Measurements from ENCODE around the gene POLR2J. TPM values are rescaled to one million over a fixed set of nuclear protein-coding genes. Genes with fewer than 3 reads are reported as not detected.
"Not testable (repeated sequence)": the region's sequence is repeated elsewhere in the genome, so short reads cannot be mapped to it uniquely, and the experiment has no call there.

Gene POLR2J
- 10 to 100 TPM; 43.9 to 47.1 TPM for total RNA-seq

DNA sequence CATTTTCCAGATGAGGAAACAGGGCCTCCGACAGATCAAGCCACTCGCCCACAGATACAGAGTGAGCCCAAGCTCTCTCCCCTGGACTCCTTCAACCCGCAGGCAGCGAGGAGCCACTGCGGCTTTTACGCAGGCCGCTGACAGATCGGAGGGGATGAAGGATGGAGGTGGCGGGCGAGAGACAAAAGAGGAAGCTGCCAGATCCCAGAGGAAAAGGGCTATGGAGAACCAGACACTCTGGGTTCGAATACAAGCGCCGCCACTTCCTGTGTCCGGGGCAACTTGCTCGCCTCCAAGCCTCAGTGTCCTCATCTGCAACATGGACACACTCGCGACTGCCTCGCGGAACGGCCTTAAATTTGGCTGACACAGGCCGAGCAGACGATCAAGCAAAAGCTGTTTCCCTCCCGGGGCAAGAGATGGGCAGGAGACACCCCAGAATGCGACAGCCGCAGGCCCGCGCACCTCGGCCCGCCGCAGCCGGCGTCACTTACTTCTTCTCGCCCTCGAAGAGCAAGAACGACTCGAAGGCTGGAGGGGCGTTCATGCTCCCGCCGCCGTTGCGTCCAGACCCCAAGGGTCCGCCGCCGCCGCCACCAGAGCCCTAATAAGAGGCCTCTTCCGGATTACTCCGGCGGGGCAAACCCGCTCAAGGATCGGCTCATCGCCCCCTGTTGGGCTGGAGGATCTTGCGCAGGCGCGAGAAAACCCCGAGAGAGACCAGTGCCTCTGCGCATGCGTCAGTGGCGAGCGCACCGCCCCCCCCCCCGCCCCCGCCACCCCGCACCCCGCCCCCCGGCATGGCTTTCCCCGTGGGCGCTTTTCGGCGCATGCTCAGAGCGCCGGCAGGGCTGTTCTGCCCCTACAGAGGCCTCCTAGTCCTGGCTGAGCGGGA, at the start of gene POLR2J:
TSS of gene POLR2J (minus strand) at position 609 of the 895 bp plus-strand sequence. CDS start at position 547, 62 bp downstream.
- H3K36me3 Mint-ChIP-seq (ENCODE audit: low read depth); CTCF ChIA-PET; H3K27me3 Mint-ChIP-seq (ENCODE audit: low read depth); H3K9me3 Mint-ChIP-seq; H3K4me1 Mint-ChIP-seq (ENCODE audit: low read depth); intact Hi-C loops (cut with micrococcal nuclease): not testable (repeated sequence)
- peak; percentile 97 for DNase-seq
- peak within 1 kb of the TSS; percentile 87 for H3K27ac Mint-ChIP-seq
- peak within 1 kb of the TSS; percentile 87 for H3K4me3 Mint-ChIP-seq

DNA sequence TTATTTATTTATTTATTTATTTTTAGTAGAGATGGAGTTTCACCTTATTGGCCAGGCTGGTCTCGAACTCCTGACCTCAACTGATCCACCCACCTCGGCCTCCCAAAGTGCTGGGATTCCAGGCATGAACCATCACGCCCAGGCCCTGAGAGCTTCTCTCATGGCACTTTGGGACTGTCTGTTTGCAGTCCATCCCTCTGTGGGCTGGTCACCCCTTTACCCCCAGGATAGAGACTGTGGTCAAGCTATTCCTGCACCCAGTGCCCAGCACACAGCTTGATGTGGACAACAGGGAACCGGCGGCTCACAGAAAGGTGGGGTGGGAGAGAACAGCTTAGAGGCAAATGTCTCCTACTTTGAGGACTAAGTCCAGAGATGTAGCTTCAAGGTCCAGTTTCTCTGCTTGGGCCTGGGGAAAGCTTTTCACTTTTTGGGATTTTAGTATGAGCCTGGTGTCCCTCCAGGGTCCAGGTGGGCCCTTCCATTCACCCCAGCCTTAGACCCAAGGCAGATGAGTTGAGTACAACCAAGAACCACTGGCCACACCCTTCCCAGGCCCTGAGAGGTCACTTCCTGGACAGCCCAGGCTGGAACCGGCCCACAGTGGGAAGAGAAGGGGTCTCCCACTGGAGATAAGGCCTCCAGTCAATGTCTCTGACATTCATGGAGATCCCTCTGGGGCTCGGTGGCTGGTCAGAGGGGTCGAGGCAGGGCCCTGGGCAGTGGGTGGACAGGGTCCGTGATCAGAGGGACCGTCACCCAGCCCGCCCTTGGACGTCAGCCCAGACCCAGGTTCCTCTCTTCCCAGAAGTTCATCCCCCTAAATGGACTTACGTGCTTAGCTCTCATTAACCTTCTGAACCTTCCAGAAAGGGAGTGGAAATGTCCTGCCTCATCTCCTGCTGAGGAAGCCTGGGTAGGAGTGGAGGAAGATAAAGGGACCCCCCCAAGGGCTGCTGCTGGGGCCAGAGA, 49.4 kb upstream of the POLR2J start:
- H3K9me3 Mint-ChIP-seq; DNase-seq; H3K36me3 Mint-ChIP-seq (ENCODE audit: low read depth); CTCF ChIA-PET; H3K4me1 Mint-ChIP-seq (ENCODE audit: low read depth); intact Hi-C loops (cut with micrococcal nuclease); H3K27ac Mint-ChIP-seq; H3K27me3 Mint-ChIP-seq (ENCODE audit: low read depth); H3K4me3 Mint-ChIP-seq: not testable (repeated sequence)

DNA sequence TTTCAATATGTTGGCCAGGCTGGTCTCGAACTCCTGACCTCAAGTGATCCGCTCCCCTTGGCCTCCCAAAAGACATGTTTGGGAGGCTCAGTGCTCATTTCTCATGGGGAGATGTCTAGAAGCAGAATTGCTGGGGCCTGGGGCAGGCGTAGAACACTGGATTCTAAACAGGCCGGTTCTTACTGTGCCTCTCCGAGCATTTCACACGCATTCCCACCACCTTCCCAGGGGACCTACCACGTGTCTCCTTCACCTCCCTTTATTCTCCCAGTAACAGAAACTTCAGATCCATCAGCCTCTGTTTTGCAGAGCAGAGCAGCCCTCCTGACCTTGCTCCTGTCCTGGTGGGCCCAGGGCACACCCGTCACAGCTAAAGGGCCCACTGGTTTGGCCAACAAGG, 48.5 kb upstream of the POLR2J start:
- intact Hi-C loops (cut with micrococcal nuclease); H3K27me3 Mint-ChIP-seq (ENCODE audit: low read depth); H3K4me1 Mint-ChIP-seq (ENCODE audit: low read depth); CTCF ChIA-PET; DNase-seq; H3K27ac Mint-ChIP-seq; H3K9me3 Mint-ChIP-seq; H3K36me3 Mint-ChIP-seq (ENCODE audit: low read depth); H3K4me3 Mint-ChIP-seq: not testable (repeated sequence)

DNA sequence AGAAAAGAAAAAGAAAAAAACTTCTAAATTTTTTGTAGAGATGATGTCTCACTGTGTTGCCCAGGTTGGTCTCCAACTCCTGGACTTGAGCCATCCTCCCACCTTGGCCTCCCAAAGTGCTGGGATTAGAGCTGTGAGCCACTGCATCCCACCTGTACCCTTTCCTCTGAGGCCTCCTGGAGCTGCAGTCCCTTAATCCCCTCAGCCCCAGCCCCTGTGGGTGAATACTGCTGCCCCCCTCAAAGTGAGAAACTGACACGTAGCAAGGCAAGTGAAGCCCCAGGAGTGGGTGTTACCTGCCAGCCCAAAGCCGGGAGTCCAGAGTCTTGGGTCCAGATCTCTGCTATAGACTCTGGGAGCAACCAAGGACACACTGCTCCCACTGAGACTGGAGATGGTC, 46.1 kb upstream of the POLR2J start:
- DNase-seq; H3K4me1 Mint-ChIP-seq (ENCODE audit: low read depth); CTCF ChIA-PET; intact Hi-C loops (cut with micrococcal nuclease); H3K36me3 Mint-ChIP-seq (ENCODE audit: low read depth); H3K27me3 Mint-ChIP-seq (ENCODE audit: low read depth); H3K27ac Mint-ChIP-seq; H3K9me3 Mint-ChIP-seq; H3K4me3 Mint-ChIP-seq: not testable (repeated sequence)

DNA sequence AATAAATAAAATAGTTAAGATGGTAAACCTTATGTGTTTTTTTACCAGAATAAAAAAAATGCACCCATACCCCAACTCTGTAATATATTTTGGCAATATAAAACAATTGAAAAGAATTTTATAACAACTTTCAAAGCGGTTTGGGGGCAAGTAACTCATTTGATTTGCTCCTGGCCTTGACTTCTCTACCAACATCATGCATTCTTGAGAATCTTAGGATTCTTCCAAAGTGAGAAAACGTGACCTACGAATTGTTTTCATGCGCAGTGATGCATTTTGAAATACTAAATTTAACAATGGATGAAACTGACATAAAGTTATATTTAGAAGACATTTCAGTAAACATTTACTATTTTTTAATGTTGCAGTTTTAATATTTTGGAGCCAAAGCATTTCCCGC, 42.1 kb upstream of the POLR2J start:
- intact Hi-C loops (cut with micrococcal nuclease); CTCF ChIA-PET; H3K27me3 Mint-ChIP-seq (ENCODE audit: low read depth); H3K4me1 Mint-ChIP-seq (ENCODE audit: low read depth); DNase-seq; H3K9me3 Mint-ChIP-seq; H3K4me3 Mint-ChIP-seq; H3K36me3 Mint-ChIP-seq (ENCODE audit: low read depth); H3K27ac Mint-ChIP-seq: not testable (repeated sequence)

DNA sequence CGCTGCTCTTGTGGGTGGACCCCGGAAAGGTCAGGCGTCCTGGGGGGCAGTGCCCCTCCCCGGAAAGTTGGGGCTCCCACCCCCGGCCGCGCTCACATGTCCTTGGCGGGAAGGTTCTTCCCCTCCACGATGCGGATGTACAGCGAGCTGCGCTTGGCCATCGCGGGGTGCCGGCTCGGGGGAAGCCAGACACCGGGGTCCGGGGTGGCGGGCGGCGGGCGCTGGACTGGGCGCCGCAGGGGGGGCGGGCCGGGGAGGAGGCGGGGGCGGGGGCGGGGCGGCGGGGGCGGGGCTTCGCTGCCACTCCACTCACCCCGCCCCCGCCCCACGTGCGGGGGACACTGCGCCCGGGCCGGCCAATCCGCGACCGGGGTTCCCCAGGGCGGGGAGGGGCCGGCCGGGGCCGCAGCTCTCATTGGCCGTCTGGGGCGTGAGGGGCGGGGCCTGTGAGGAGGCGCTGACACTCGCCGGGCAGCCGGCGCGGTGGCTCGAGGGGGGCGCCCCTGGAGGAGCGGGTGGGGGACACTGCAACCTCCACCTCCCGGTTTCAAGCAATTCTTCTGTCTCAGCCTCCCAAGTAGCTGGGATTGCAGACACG, 38.9 kb upstream of the POLR2J start, which contains the start of gene RASA4B:
TSS of gene RASA4B (minus strand) at position 228 of the 598 bp plus-strand sequence. CDS start at position 161, 67 bp downstream.
- H3K4me1 Mint-ChIP-seq (ENCODE audit: low read depth); CTCF ChIA-PET; H3K27me3 Mint-ChIP-seq (ENCODE audit: low read depth); DNase-seq; H3K4me3 Mint-ChIP-seq; H3K9me3 Mint-ChIP-seq; intact Hi-C loops (cut with micrococcal nuclease); H3K27ac Mint-ChIP-seq; H3K36me3 Mint-ChIP-seq (ENCODE audit: low read depth): not testable (repeated sequence)

DNA sequence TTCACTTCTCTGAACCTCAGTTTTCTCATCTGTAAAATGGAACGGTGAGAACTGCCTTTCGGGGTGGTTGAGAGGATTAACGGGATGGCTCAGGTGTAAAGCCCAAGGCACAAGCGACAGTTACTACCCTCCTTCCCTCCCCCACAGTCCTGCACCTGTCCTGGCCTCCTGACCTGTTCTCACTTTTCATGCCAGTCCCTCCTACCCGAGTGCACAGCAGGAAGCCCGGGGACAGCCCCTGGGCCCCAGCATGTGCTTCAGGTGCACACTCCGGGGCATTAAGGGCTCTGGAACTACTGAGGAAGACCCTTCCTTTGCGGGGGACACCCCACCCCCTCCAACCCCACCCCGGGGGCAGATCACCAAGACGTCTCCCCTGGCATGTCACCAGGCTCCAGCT, 38.2 kb upstream of the POLR2J start:
- H3K4me3 Mint-ChIP-seq; H3K36me3 Mint-ChIP-seq (ENCODE audit: low read depth); H3K9me3 Mint-ChIP-seq; H3K4me1 Mint-ChIP-seq (ENCODE audit: low read depth); DNase-seq; H3K27ac Mint-ChIP-seq; H3K27me3 Mint-ChIP-seq (ENCODE audit: low read depth); intact Hi-C loops (cut with micrococcal nuclease); CTCF ChIA-PET: not testable (repeated sequence)

DNA sequence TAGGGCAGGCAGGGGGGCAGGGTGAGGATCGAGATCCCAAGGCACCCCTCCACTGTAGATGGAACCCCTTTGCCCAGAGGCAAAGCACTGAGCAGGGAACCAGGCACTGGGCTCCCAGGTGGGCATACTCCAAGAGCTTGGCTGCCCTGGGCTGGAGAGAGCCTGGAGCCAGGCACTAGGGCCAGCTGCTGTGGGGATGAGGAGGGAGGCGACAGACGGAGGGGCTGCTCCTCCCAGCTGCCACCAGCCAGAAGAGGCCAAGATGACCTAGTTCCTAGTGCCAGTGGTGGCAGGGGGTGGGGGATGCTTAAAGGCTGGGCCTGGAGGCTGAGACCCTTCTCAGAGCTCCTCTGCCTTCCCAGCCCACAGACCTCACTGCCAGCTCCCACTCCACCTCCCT, 37.2 kb upstream of the POLR2J start:
- H3K27ac Mint-ChIP-seq; DNase-seq; H3K27me3 Mint-ChIP-seq (ENCODE audit: low read depth); H3K36me3 Mint-ChIP-seq (ENCODE audit: low read depth); CTCF ChIA-PET; H3K9me3 Mint-ChIP-seq; H3K4me1 Mint-ChIP-seq (ENCODE audit: low read depth); intact Hi-C loops (cut with micrococcal nuclease); H3K4me3 Mint-ChIP-seq: not testable (repeated sequence)

DNA sequence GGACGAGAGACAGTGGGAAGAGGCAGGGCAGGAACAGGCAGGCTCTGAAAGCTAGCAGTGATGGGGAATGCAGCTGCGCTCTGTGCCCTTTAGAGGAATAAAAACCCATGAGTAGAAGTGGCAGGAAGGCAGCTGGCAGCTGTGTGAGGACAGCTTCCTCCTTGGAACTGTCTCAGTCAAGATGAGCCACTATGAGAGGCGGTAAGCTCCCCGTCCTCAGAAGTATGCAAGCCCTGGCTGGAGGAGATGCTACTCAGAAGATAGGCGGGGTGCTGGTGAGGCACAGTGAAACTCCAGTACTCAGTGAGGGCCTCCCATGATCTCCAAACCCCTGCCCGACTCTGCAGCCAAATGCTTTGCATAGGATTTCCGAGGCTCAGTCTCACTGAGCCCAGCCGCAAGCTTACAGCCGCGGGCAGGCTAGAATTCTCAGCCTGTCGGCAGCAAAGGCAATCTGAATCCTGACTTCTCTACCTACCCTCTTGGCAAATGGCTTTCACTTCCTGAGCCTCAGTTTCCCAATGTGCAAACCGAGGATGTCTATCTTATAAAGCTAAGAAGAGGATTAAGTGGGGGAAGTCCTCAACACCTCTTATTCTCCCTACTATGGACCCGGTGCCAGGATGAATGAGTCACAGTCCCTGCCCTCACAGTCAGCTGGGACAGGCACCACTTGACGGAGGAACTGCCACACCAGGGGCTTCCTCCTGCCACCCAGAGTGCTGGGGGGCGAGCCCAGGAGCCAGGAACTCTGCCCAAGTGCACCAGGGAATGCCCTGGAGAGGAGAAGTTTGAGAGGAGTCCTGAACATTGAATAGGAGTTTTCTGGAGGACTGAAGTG, 36.4 kb upstream of the POLR2J start:
- intact Hi-C loops (cut with micrococcal nuclease); H3K27me3 Mint-ChIP-seq (ENCODE audit: low read depth); H3K36me3 Mint-ChIP-seq (ENCODE audit: low read depth); CTCF ChIA-PET; H3K27ac Mint-ChIP-seq; H3K9me3 Mint-ChIP-seq; H3K4me3 Mint-ChIP-seq; DNase-seq; H3K4me1 Mint-ChIP-seq (ENCODE audit: low read depth): not testable (repeated sequence)

DNA sequence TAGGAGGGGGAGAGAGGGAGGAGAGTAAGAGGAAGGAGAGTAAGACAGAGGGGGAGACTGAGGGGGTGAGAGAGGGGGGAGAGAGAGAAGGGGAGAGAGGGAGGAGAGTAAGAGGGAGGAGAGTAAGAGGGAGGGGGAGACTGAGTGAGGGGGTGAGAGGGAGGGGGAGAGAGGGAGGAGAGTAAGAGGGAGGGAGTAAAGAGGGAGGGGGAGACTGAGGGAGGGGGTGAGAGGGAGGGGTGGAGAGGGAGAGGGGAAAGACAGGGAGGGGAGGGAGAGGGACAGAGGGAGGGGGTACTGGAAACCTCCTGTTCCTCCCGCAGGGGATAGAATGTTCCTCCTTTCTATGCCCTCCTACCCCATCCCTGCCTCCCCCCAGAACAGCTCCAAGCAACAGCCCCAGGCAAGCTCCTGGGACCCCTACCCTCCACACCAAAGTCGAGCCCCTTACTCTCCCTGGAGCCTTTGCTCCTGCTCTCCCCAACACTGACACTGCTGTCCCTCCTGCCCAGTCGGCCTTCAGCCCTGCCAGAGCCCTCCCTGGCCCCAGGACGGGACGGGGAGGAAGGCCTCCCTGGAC, 34.0 kb upstream of the POLR2J start:
- not testable (repeated sequence) for DNase-seq; H3K36me3 Mint-ChIP-seq (ENCODE audit: low read depth)

DNA sequence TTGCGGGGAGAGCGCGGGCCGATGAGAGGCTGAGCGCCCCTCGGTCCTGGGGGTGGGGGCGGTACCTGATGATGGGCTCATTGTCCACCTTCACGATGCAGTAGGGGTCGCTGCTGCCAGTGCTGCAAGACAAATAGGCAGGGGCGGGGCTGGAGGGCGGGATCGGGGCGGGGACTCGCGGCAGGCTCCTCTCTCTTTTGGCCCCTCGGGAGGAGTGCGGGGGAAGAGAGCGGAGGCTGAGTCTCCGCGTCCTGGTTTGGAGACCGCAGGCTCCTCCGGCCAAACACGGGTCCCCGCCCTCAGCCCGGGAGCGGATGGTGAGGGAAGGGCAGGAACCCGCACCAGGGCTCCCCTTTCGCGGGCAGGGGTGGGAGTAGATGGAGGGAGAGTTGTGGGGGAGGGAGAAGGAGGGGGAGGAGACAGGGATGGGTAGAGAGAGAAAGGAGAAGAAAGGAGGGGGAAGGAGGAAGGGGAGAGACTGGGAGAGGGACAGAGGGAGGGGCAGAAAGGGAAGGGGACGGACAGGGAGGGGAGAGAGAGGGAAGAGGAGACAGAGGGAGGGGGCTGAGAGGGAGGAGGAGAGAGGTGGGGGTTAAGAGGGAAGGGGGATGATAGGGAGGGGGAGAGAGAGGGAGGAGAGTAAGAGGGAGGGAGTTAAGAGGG, 33.3 kb upstream of the POLR2J start:
- H3K27ac Mint-ChIP-seq; H3K9me3 Mint-ChIP-seq; CTCF ChIA-PET; DNase-seq; H3K36me3 Mint-ChIP-seq (ENCODE audit: low read depth); H3K4me1 Mint-ChIP-seq (ENCODE audit: low read depth); H3K27me3 Mint-ChIP-seq (ENCODE audit: low read depth); intact Hi-C loops (cut with micrococcal nuclease); H3K4me3 Mint-ChIP-seq: not testable (repeated sequence)

More for the DNA sequence above, 34.0 kb upstream of the POLR2J start:
- H3K27me3 Mint-ChIP-seq (ENCODE audit: low read depth); intact Hi-C loops (cut with micrococcal nuclease); H3K27ac Mint-ChIP-seq; H3K9me3 Mint-ChIP-seq; CTCF ChIA-PET; H3K4me1 Mint-ChIP-seq (ENCODE audit: low read depth); H3K4me3 Mint-ChIP-seq: not testable (repeated sequence)
